GM13977 (cell line): ENCODE data around the gene PANX3.
A peak's percentile ranks its signal among the peaks of the same experiment; 100 is the strongest.

Source experiments
- DNase-seq: peaks from one replicate; pipeline ENCODE4 v3.0.0; 2012; ENCODE audit warnings: low spot score
- CTCF ChIP-seq: IDR thresholded peaks from 2 replicates; pipeline ENCODE4 v1.5.1; 2012; ENCODE audit warnings: mild to moderate bottlenecking, control low read depth; ENCODE audit not compliant: insufficient read depth; ENCODE audit errors: extremely low read depth, missing control alignments
- in situ Hi-C: fragments of 300-500 bp; cut with MboI; formaldehyde crosslinking; loops from one replicate; pipeline ENCODE4 v1.12.0; 2022; ENCODE audit warnings: low sequenced_read_pairs, low pct_unique_long_range_greater_than_20kb, mixed read lengths, inconsistent platforms; ENCODE audit not compliant: unreplicated experiment

Gene PANX3

GRCh38 chr11:124582565-124582964 is 28.7 kb upstream of the PANX3 start:
- no peak for DNase-seq
- no peak for TF ChIP-seq CTCF
- in situ Hi-C loops = loop anchor here (10.0 to 25.0 kb wide), 2 partner anchors 178 to 520 kb away; no protein-coding TSS in a partner anchor

- no peak for DNase-seq
- TF ChIP-seq CTCF = no peak
- in situ Hi-C loops = loop anchor here (10.0 to 25.0 kb wide), 2 partner anchors 179 to 521 kb away; no protein-coding TSS in a partner anchor
These were observed 27.4 kb upstream of the PANX3 start for GRCh38 chr11:124583781-124584180.

- no peak for TF ChIP-seq CTCF
- in situ Hi-C loops = loop anchor here (10.0 to 25.0 kb wide), 2 partner anchors 180 to 523 kb away; no protein-coding TSS in a partner anchor
These were observed 26.4 kb upstream of the PANX3 start for GRCh38 chr11:124584681-124585372.

GRCh38 chr11:124586238-124586860 is 24.9 kb upstream of the PANX3 start:
- peak; percentile 30 for DNase-seq
- in situ Hi-C loops = loop anchor here (10.0 to 25.0 kb wide), 2 partner anchors 182 to 524 kb away; no protein-coding TSS in a partner anchor
- peak; percentile 80 for TF ChIP-seq CTCF

More at GRCh38 chr11:124584681-124585372, 26.4 kb upstream of the PANX3 start:
- no peak for DNase-seq

- DNase-seq = no peak
- in situ Hi-C loops = loop anchor here (25.0 kb wide), 1 partner anchor 529 kb away; no protein-coding TSS in a partner anchor
- TF ChIP-seq CTCF = no peak
These were observed 19.8 kb upstream of the PANX3 start for GRCh38 chr11:124591430-124591829.

GRCh38 chr11:124592627-124593026 is 18.6 kb upstream of the PANX3 start:
- no peak for TF ChIP-seq CTCF
- DNase-seq = no peak
- in situ Hi-C loops = loop anchor here (25.0 kb wide), 1 partner anchor 530 kb away; no protein-coding TSS in a partner anchor
